Dermis microvascular lymphatic vessel endothelial cell (primary cell): ENCODE data around the gene DGKD. TPM values are rescaled to one million over a fixed set of nuclear protein-coding genes. Genes with fewer than 3 reads are reported as not detected.
A peak's percentile ranks its signal among the peaks of the same experiment; 100 is the strongest.
"Not testable (repeated sequence)": the region's sequence is repeated elsewhere in the genome, so short reads cannot be mapped to it uniquely, and the experiment has no call there.

ENCODE experiments used
- DNase-seq, 2 donors: peaks; one replicate each; pipeline versions ENCODE4 v3.0.0 to v3.0.0-alpha.2; 2010; ENCODE audit warnings: low read depth in 2 of 2
- total RNA-seq: library from RNA; depleted of rRNA; stranded (reverse); fragments of >200 nt; gene quantifications from 2 replicates; pipeline ENCODE4 v1.2.1, GENCODE V29; 2014

Gene DGKD
- 9.5 and 10.7 TPM in 2 replicates for total RNA-seq

GRCh38 chr2:233353769-233354499, at the start of gene DGKD:
Gene DGKD (plus strand): TSS chr2:233354494. CDS start chr2:233354519, 25 bp downstream.
- DNase-seq, result peak in 1 of 2 donors; percentile 56

- DNase-seq, result no peak
Measured at GRCh38 chr2:233307565-233307964, 46.7 kb upstream of the DGKD start, which contains the start of gene SAG. Gene SAG (plus strand): TSS chr2:233307816. CDS start chr2:233309190, 1,374 bp downstream.

- DNase-seq, result no peak
Measured at GRCh38 chr2:233311241-233311926, 42.9 kb upstream of the DGKD start.

- DNase-seq, result no peak
Measured at GRCh38 chr2:233312874-233313273, 41.4 kb upstream of the DGKD start.

- no peak for DNase-seq
Measured at GRCh38 chr2:233314180-233314925, 39.9 kb upstream of the DGKD start.

- DNase-seq, result no peak
Measured at GRCh38 chr2:233317196-233317943, 36.9 kb upstream of the DGKD start.

- DNase-seq, result no peak
Measured at GRCh38 chr2:233319256-233319655, 35.0 kb upstream of the DGKD start.

GRCh38 chr2:233320470-233320869, 33.8 kb upstream of the DGKD start:
- DNase-seq, result no peak

- DNase-seq, result no peak
Measured at GRCh38 chr2:233321166-233321565, 33.1 kb upstream of the DGKD start.

GRCh38 chr2:233323851-233324250, 30.4 kb upstream of the DGKD start:
- no peak for DNase-seq

GRCh38 chr2:233325256-233325655, 29.0 kb upstream of the DGKD start:
- no peak for DNase-seq

GRCh38 chr2:233325814-233326213, 28.5 kb upstream of the DGKD start:
- DNase-seq, result no peak

GRCh38 chr2:233326500-233326899, 27.8 kb upstream of the DGKD start:
- no peak for DNase-seq

GRCh38 chr2:233328922-233329321, 25.4 kb upstream of the DGKD start:
- DNase-seq, result no peak

- no peak for DNase-seq
Measured at GRCh38 chr2:233329489-233330135, 24.7 kb upstream of the DGKD start.

- DNase-seq, result no peak
Measured at GRCh38 chr2:233331536-233331935, 22.8 kb upstream of the DGKD start.

GRCh38 chr2:233332125-233332524, 22.2 kb upstream of the DGKD start:
- DNase-seq, result no peak

GRCh38 chr2:233334915-233335314, 19.4 kb upstream of the DGKD start:
- no peak for DNase-seq

GRCh38 chr2:233336091-233336490, 18.2 kb upstream of the DGKD start:
- DNase-seq, result not testable (repeated sequence)

GRCh38 chr2:233336541-233336940, 17.8 kb upstream of the DGKD start:
- DNase-seq, result no peak

- no peak for DNase-seq
Measured at GRCh38 chr2:233338046-233338445, 16.2 kb upstream of the DGKD start.
